ENCODE results near the gene FTO. TPM values are rescaled to one million over a fixed set of nuclear protein-coding genes. Genes with fewer than 3 reads are reported as not detected.

Gene FTO
- total RNA-seq, 1 donor from 2014 or later, result 50.2 TPM

DNA sequence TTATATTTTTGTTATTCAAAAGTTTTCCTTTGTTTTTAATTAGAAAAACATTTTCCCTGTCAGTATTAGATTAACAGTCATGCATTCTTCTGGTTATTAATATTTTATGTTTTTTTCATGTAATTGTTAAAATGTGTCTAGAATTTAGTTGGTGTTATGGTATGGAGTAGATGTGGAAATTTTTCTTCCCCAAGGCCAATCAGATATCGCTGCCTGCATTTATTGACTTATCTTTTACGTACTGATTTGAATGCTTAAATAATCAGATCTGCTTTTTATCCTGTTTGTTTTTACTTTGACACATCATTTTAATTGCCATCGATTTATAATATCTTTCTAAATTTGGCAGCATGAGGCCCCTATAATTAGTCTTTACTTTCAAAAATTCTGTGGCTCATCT is 13.6 kb downstream of the FTO start:
- no peak for TF ChIP-seq CTCF (IDR thresholded peaks at IDR 0.05)
- no peak for DNase-seq (ENCODE audit: low spot score in 2 of 2)
- H3K36me3 ChIP-seq, result no peaks in the 10 kb centered on the region
- H3K9me3 ChIP-seq, result no peaks in the 10 kb centered on the region
- no peaks in the 10 kb centered on the region for H3K27me3 ChIP-seq
- no peak overlapping the region for H3K4me3 ChIP-seq
- peaks cover 0 to 6% of the 10 kb centered on the region in 2 donors for H3K4me1 ChIP-seq
- intact Hi-C loops (cut with DNase I), result no loop called here
- H3K27ac ChIP-seq, result no peak overlapping the region

DNA sequence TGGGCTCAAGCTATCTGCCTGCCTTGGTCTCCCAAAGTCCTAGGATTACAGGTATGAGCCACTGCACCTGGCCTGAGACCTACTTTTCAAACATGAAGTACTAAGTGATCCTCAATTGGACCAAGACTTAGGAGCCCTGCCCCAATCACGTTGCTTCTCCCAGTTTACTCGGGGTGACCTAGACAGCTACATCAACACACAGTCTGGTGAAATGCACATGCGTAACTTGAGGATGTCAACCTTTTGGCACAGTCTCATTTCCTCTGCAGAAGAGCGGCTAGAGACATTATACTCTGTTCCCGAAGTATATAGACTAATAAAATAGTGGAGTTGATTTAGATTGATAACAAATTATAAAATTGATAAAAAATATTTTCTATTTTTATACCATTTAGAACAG is 17.1 kb downstream of the FTO start:
- DNase-seq (ENCODE audit: low spot score in 2 of 2), result no peak
- TF ChIP-seq CTCF (IDR thresholded peaks at IDR 0.05), result no peak
- Histone ChIP-seq H3K4me3 (no peak overlapping the region), H3K27ac (no peak overlapping the region), H3K9me3 (no peaks in the 10 kb centered on the region), H3K27me3 (no peaks in the 10 kb centered on the region), H3K4me1 (peaks cover 0 to 2% of the 10 kb centered on the region in 2 donors), H3K36me3 (no peaks in the 10 kb centered on the region)
- intact Hi-C loops (cut with DNase I), result no loop called here

DNA sequence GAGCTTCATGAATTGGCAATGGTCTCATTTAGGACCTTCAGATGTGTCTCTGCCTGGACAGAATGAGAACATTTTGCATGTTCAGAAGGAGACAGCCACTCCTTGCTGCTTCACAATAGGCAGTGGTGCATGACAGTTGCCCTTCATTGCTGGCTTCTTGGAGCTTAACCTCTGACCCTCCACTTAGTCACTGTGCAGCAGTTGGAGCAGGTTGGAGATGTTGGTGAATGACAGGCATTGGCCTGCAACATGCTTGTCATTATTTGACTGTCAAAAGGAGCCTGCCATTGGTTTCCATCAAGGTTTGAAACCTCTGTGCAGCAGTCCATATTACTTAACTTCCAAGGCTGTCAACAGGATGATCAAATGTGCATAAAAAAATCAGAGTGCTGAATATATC is 22.7 kb downstream of the FTO start:
- intact Hi-C loops (cut with DNase I), result no loop called here
- no peaks in the 10 kb centered on the region for H3K36me3 ChIP-seq
- no peaks in the 10 kb centered on the region for H3K27me3 ChIP-seq
- no peak for DNase-seq (ENCODE audit: low spot score in 2 of 2)
- no peaks in the 10 kb centered on the region for H3K9me3 ChIP-seq
- TF ChIP-seq CTCF (IDR thresholded peaks at IDR 0.05), result no peak
- no peak overlapping the region for H3K27ac ChIP-seq
- no peaks in the 10 kb centered on the region for H3K4me1 ChIP-seq
- H3K4me3 ChIP-seq, result no peak overlapping the region

DNA sequence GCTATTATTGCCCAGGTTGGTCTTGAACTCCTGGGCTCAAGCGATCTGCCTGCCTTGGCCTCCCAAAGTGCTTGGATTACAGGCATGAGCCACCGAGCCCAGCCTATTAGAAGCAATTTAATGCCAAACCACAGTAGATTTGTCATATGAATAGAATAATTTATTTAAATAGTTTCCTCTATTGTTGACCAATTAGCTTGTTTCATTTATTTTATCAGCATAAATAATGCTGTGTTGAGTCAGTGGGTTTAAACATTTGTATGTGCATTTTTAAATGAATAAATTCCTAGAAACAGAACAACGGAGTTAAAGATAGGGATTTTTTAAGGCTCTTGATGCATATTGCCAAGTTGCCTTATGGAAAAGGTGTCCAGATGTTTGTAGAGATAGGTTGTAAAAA is 26.7 kb downstream of the FTO start:
- H3K27ac ChIP-seq, result no peak overlapping the region
- no peak for DNase-seq (ENCODE audit: low spot score in 2 of 2)
- H3K27me3 ChIP-seq, result no peaks in the 10 kb centered on the region
- TF ChIP-seq CTCF (IDR thresholded peaks at IDR 0.05), result no peak
- no peaks in the 10 kb centered on the region for H3K9me3 ChIP-seq
- H3K36me3 ChIP-seq, result no peaks in the 10 kb centered on the region
- intact Hi-C loops (cut with DNase I), result no loop called here
- peaks cover 0 to 3% of the 10 kb centered on the region in 2 donors for H3K4me1 ChIP-seq
- no peak overlapping the region for H3K4me3 ChIP-seq

DNA sequence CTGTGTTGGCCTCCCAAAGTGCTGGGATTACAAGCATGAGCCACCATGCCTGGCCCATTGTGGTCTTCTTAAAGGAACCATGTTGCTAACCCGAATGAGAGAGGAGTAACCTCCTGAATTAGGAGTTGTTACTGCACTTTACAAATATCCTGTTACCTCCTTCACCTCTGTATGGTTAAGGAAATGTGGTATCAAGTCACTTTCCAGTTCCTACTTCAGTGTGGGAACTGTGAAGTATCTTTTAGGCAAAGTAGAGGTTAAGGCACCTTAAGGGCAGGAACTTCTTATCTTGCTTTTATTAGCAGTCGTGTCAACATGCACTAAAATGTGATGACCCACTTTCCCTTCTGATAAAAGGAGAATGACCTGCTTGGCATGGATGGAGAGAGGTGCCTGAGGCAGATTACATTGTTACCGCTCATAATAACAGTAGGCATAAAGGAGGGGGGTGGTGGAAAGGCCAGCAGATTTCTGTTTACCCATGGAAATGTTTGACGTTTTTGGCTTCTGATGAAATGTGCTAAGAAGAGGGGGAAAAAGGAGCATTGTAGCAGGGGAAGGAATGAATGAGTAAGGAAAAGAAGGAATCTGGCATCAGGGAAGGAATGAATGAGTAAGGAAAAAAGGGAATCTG is 28.5 kb downstream of the FTO start:
- Histone ChIP-seq H3K4me3 (no peak overlapping the region), H3K27me3 (no peaks in the 10 kb centered on the region), H3K36me3 (no peaks in the 10 kb centered on the region), H3K4me1 (peaks cover 0 to 3% of the 10 kb centered on the region in 2 donors), H3K9me3 (no peaks in the 10 kb centered on the region), H3K27ac (no peak overlapping the region)
- intact Hi-C loops (cut with DNase I), result no loop called here
- TF ChIP-seq CTCF (IDR thresholded peaks at IDR 0.05), result no peak
- DNase-seq (ENCODE audit: low spot score in 2 of 2), result no peak

GRCh38 chr16:53734908-53735307 is 31.0 kb downstream of the FTO start:
- Histone ChIP-seq H3K4me3 (no peak overlapping the region), H3K9me3 (no peaks in the 10 kb centered on the region), H3K36me3 (no peaks in the 10 kb centered on the region), H3K4me1 (peaks cover 0 to 3% of the 10 kb centered on the region in 2 donors), H3K27me3 (no peaks in the 10 kb centered on the region), H3K27ac (no peak overlapping the region)
- intact Hi-C loops (cut with DNase I), result no loop called here
- TF ChIP-seq CTCF (IDR thresholded peaks at IDR 0.05), result no peak
- DNase-seq (ENCODE audit: low spot score in 2 of 2), result no peak
